Measurements from ENCODE around the gene STX5.

GRCh38 chr11:62852523-62853188 lies 20.8 kb upstream of the STX5 start:
- TF ChIP-seq CTCF (IDR thresholded peaks at IDR 0.05) (no peak), POLR2A (IDR thresholded peaks at IDR 0.05) (no peak)
